Activated T-cell treated with anti-CD3 and anti-CD28 coated beads, Interleukin-2, amount 50 U/mL, for 24 hours (primary cell): ENCODE measurements around the gene NDUFB11.
A peak's percentile ranks its signal among the peaks of the same experiment; 100 is the strongest.

Experiments
- DNase-seq: peaks from one replicate; pipeline ENCODE4 v3.0.0-alpha.2; 2020
- H3K27ac Mint-ChIP-seq: 2 replicates; pipeline ENCODE4 v1.8.0; 2020; ENCODE audit warnings: mild to moderate bottlenecking, mixed read lengths
- H3K27me3 Mint-ChIP-seq: 2 replicates; pipeline ENCODE4 v1.8.0; 2020; ENCODE audit warnings: mixed read lengths
- H3K36me3 Mint-ChIP-seq: 2 replicates; pipeline ENCODE4 v1.8.0; 2020; ENCODE audit warnings: low read depth, mixed read lengths
- H3K4me1 Mint-ChIP-seq: 2 replicates; pipeline ENCODE4 v1.8.0; 2020; ENCODE audit warnings: low read depth, mixed read lengths
- H3K4me3 Mint-ChIP-seq: 2 replicates; pipeline ENCODE4 v1.8.0; 2020; ENCODE audit warnings: mild to moderate bottlenecking, moderate library complexity, mixed read lengths
- H3K9me3 Mint-ChIP-seq: 2 replicates; pipeline ENCODE4 v1.8.0; 2020; ENCODE audit warnings: mixed read lengths

Gene NDUFB11

DNA sequence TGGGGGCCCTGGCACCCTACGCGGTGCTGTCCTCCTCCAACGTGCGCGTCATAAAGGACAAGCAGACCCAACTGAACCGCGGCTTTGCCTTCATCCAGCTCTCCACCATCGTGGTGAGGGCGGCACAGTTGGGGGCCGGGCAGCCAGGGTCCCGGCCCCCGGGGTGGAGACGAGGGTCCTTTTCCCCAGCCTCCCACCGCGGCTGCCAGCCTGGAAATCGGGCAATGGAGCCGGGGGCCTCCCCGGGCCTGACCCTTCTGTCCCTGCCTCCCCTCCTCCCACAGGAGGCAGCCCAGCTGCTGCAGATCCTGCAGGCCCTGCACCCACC is 35.4 kb upstream of the NDUFB11 start:
- no peaks in the 10 kb centered on the region for H3K4me1 Mint-ChIP-seq
- DNase-seq: no peak

DNA sequence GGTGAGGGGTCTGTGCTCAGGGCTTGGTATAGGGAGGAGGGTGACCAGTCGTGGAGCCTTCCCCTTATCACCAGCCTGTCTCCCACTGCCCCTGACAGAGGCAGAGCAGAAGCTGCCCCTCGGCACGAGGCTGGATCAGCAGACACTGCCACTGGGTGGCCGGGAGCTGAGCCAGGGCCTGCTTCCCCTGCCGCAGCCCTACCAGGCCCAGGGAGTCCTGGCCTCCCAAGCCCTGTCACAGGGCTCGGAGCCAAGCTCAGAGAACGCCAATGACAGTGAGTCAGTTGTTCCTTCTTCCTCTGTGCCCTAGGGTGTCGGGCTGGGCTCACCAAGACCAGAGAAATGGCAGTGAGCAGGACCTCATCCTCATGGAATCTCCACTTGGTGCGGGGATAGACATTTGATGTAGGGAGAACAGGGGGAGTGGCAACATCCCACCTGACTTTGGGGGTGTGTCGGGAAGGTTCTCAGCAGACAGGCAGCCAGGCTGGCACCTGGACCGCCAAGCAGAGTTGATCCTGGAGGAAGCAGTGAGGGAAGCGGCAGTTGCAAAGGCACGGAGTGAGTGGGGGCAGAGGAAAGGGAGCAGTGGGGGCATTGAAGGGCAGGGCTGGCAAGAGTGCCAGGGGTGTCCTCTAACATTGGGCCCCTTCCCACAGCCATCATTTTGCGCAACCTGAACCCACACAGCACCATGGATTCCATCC is 34.9 kb upstream of the NDUFB11 start:
- Mint-ChIP-seq H3K4me3 (no peak overlapping the region), H3K27ac (no peak overlapping the region), H3K27me3 (peaks cover 61% of the 10 kb centered on the region), H3K4me1 (no peaks in the 10 kb centered on the region), H3K9me3 (no peaks in the 10 kb centered on the region), H3K36me3 (peaks cover 79% of the 10 kb centered on the region)
- DNase-seq: no peak

More for the DNA sequence above, 35.4 kb upstream of the NDUFB11 start:
- H3K36me3 Mint-ChIP-seq: peaks cover 80% of the 10 kb centered on the region
- H3K4me3 Mint-ChIP-seq: no peak overlapping the region
- H3K27ac Mint-ChIP-seq: no peak overlapping the region
- H3K27me3 Mint-ChIP-seq: peaks cover 60% of the 10 kb centered on the region
- no peaks in the 10 kb centered on the region for H3K9me3 Mint-ChIP-seq

GRCh38 chrX:47178337-47178736 is 33.8 kb upstream of the NDUFB11 start:
- Mint-ChIP-seq H3K4me3 (no peak overlapping the region), H3K9me3 (no peaks in the 10 kb centered on the region), H3K4me1 (no peaks in the 10 kb centered on the region), H3K27ac (no peak overlapping the region), H3K27me3 (peaks cover 57% of the 10 kb centered on the region), H3K36me3 (peaks cover 79% of the 10 kb centered on the region)
- DNase-seq: no peak

- Mint-ChIP-seq H3K4me3 (no peak overlapping the region), H3K4me1 (no peaks in the 10 kb centered on the region), H3K27ac (peak overlapping the region; percentile 34), H3K9me3 (no peaks in the 10 kb centered on the region), H3K36me3 (peaks cover 82% of the 10 kb centered on the region), H3K27me3 (peaks cover 56% of the 10 kb centered on the region)
- DNase-seq: no peak
Measured at GRCh38 chrX:47177079-47177478, 32.6 kb upstream of the NDUFB11 start.

DNA sequence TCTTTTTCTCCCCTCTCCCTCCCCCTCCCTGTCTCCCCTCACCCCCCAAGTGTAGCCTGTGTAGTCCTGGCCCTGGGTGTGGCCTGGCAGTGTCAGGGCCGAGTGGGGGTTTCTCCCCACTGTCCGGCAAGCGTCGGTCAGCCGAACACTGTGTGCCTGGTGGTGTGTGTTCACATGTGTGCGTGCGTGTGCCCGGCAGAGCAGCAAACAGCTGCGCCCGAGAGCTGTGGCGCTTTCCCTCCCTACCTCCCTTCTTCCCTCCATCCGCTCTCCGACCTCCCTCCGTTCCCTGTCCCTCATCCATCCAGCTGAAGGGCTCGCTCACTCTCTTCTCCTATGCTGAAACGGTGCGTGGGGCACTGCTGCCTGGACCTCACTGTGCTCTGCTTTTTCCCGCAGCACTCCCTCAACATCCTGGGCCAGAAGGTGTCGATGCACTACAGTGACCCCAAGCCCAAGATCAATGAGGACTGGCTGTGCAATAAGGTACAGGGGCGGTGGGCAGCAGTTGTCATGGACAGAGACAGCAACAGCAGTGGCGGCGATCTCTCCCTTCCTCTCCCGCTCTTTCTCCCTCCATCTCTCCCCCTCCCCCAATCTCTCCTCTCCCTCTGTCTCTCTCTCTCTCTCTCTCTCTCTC is 31.7 kb upstream of the NDUFB11 start:
- Mint-ChIP-seq H3K27me3 (peaks cover 48% of the 10 kb centered on the region), H3K9me3 (no peaks in the 10 kb centered on the region), H3K4me1 (no peaks in the 10 kb centered on the region), H3K27ac (no peak overlapping the region), H3K36me3 (peaks cover 80% of the 10 kb centered on the region), H3K4me3 (no peak overlapping the region)
- DNase-seq: no peak

DNA sequence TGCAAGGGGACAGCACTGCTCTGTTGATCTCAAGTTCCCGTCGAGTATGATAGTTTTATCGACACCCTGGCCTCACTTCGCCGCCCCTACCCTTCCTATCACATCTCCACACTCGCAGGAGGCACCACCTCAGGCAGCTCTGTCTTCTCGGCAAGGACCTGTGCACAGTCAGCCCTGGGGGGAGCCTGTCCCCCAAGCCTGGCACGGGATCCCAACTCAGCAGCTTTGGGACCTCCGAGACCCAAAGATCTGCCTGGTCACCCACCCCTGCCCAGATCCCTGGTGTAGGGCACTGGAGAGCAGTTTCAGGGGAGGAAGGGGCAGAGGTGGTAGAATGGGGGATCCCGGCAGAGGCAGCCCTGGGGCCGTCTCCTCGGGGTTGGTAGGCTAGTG is 31.1 kb upstream of the NDUFB11 start:
- no peak overlapping the region for H3K27ac Mint-ChIP-seq
- no peaks in the 10 kb centered on the region for H3K9me3 Mint-ChIP-seq
- H3K36me3 Mint-ChIP-seq: peaks cover 77% of the 10 kb centered on the region

GRCh38 chrX:47174846-47175587 is 30.5 kb upstream of the NDUFB11 start:
- no peak overlapping the region for H3K27ac Mint-ChIP-seq
- H3K4me3 Mint-ChIP-seq: no peak overlapping the region
- no peaks in the 10 kb centered on the region for H3K9me3 Mint-ChIP-seq
- H3K4me1 Mint-ChIP-seq: no peaks in the 10 kb centered on the region
- DNase-seq: no peak
- H3K36me3 Mint-ChIP-seq: peaks cover 77% of the 10 kb centered on the region
- peaks cover 46% of the 10 kb centered on the region for H3K27me3 Mint-ChIP-seq

More for the DNA sequence above, 31.1 kb upstream of the NDUFB11 start:
- Mint-ChIP-seq H3K4me3 (no peak overlapping the region), H3K4me1 (no peaks in the 10 kb centered on the region), H3K27me3 (peaks cover 47% of the 10 kb centered on the region)
- no peak for DNase-seq

- no peak overlapping the region for H3K27ac Mint-ChIP-seq
- H3K36me3 Mint-ChIP-seq: peaks cover 79% of the 10 kb centered on the region
- peaks cover 47% of the 10 kb centered on the region for H3K27me3 Mint-ChIP-seq
- no peaks in the 10 kb centered on the region for H3K9me3 Mint-ChIP-seq
- H3K4me3 Mint-ChIP-seq: no peak overlapping the region
- no peaks in the 10 kb centered on the region for H3K4me1 Mint-ChIP-seq
- no peak for DNase-seq
Measured at GRCh38 chrX:47174376-47174775, 29.9 kb upstream of the NDUFB11 start.

- no peak for DNase-seq
- Mint-ChIP-seq H3K36me3 (peaks cover 78% of the 10 kb centered on the region), H3K4me3 (no peak overlapping the region), H3K27me3 (peaks cover 50% of the 10 kb centered on the region), H3K4me1 (no peaks in the 10 kb centered on the region), H3K9me3 (no peaks in the 10 kb centered on the region), H3K27ac (peak overlapping the region; percentile 33)
Measured at GRCh38 chrX:47172971-47173792, 28.7 kb upstream of the NDUFB11 start.

GRCh38 chrX:47172549-47172948 is 28.0 kb upstream of the NDUFB11 start:
- peaks cover 1% of the 10 kb centered on the region for H3K4me1 Mint-ChIP-seq
- no peak overlapping the region for H3K27ac Mint-ChIP-seq
- no peaks in the 10 kb centered on the region for H3K9me3 Mint-ChIP-seq
- no peak for DNase-seq
- H3K36me3 Mint-ChIP-seq: peaks cover 73% of the 10 kb centered on the region
- peaks cover 44% of the 10 kb centered on the region for H3K27me3 Mint-ChIP-seq
- H3K4me3 Mint-ChIP-seq: no peak overlapping the region

- no peak overlapping the region for H3K27ac Mint-ChIP-seq
- H3K36me3 Mint-ChIP-seq: peaks cover 70% of the 10 kb centered on the region
- H3K4me3 Mint-ChIP-seq: no peak overlapping the region
- DNase-seq: no peak
- peaks cover 1% of the 10 kb centered on the region for H3K4me1 Mint-ChIP-seq
- H3K27me3 Mint-ChIP-seq: peaks cover 44% of the 10 kb centered on the region
- H3K9me3 Mint-ChIP-seq: no peaks in the 10 kb centered on the region
Measured at GRCh38 chrX:47171996-47172395, 27.5 kb upstream of the NDUFB11 start.

DNA sequence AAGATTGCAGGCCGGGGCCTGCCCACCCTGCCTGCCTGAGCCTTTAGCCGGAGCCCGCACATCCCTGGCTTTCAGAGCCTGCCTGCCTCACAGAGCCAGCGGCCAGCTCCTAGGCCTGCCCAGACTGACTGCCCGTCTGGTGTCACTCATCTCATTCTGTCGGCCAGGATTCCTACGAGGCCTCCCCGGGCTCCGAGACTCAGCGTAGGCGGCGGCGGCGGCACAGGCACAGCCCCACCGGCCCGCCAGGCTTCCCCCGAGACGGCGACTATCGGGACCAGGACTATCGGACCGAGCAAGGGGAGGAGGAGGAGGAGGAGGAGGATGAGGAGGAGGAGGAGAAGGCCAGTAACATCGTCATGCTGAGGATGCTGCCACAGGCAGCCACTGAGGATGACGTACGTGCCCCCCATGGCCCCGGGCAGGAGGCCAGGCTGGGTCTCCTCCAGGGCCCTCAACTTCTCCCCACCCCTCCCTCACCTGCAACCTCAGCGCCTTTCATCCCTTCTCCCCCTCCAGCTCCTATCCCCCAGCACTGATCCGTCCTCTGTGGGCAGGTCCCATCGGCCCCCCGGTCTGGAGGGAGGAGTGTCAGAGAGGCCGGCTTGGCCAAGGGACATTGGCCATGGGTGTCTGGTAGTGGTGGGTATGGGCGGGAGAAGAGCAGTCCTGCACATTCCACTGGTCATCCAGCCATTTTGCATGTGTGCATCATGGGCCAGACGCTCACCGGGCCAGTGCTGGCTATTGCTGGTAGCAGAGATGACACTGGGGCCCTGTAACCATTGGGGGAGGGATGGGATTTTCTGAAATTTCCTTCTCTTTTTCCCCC is 26.6 kb upstream of the NDUFB11 start:
- H3K27ac Mint-ChIP-seq: no peak overlapping the region
- no peaks in the 10 kb centered on the region for H3K9me3 Mint-ChIP-seq
- no peak overlapping the region for H3K4me3 Mint-ChIP-seq
- H3K4me1 Mint-ChIP-seq: peaks cover 1% of the 10 kb centered on the region
- no peak for DNase-seq
- peaks cover 61% of the 10 kb centered on the region for H3K36me3 Mint-ChIP-seq
- peaks cover 36% of the 10 kb centered on the region for H3K27me3 Mint-ChIP-seq

GRCh38 chrX:47169726-47170515 is 25.4 kb upstream of the NDUFB11 start:
- H3K27me3 Mint-ChIP-seq: peaks cover 29% of the 10 kb centered on the region
- H3K4me3 Mint-ChIP-seq: no peak overlapping the region
- no peaks in the 10 kb centered on the region for H3K9me3 Mint-ChIP-seq
- H3K27ac Mint-ChIP-seq: no peak overlapping the region
- DNase-seq: no peak
- peaks cover 53% of the 10 kb centered on the region for H3K36me3 Mint-ChIP-seq
- H3K4me1 Mint-ChIP-seq: peaks cover 1% of the 10 kb centered on the region
